Inferior parietal cortex (tissue), 1 donor: Measurements from ENCODE around the gene ERVMER34-1.

ENCODE experiments used
- DNase-seq: peaks from one replicate; pipeline ENCODE4 v3.0.0-alpha.2; 2016; ENCODE audit errors: extremely low spot score

The ERVMER34-1 gene

GRCh38 chr4:52750819-52751486 lies at the start of gene ERVMER34-1:
Gene ERVMER34-1, minus strand, starts transcription at chr4:52751425. Its CDS starts 5,905 bp downstream, at chr4:52745520.
- DNase-seq, result no peak

GRCh38 chr4:52799813-52800212 lies 48.6 kb upstream of the ERVMER34-1 start:
- no peak for DNase-seq

- no peak for DNase-seq
Measured at GRCh38 chr4:52795533-52795932, 44.3 kb upstream of the ERVMER34-1 start.

- DNase-seq, result no peak
Measured at GRCh38 chr4:52791936-52792335, 40.7 kb upstream of the ERVMER34-1 start.

- DNase-seq, result no peak
Measured at GRCh38 chr4:52789774-52790173, 38.5 kb upstream of the ERVMER34-1 start.

DNA sequence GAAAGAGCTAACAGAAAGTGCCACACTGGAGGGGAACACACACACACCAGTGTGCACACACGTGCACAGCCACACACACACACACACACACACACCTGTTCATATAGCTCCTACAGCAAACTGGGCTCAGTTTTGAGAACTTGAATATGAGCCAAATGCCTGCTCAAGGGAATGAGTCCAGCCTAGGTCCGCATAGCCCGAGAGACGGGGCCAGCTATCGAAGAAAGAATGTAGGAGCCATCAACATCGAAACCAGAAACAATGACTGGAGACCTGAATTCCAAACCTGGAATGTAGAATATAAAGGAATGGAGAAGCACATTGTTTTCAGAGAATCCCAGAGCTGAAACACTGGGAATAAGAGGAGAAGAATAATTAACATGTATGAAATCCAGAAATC lies 37.6 kb upstream of the ERVMER34-1 start:
- no peak for DNase-seq

- no peak for DNase-seq
Measured at GRCh38 chr4:52783069-52783468, 31.8 kb upstream of the ERVMER34-1 start.

GRCh38 chr4:52780617-52781354 lies 29.6 kb upstream of the ERVMER34-1 start:
- DNase-seq, result peak; percentile 25

- peak; percentile 24 for DNase-seq
Measured at GRCh38 chr4:52780206-52780605, 29.0 kb upstream of the ERVMER34-1 start.

GRCh38 chr4:52760256-52760655 lies 9.0 kb upstream of the ERVMER34-1 start:
- DNase-seq, result no peak

GRCh38 chr4:52755426-52755825 lies 4.2 kb upstream of the ERVMER34-1 start:
- peak; percentile 50 for DNase-seq

GRCh38 chr4:52752936-52753335 lies 1.7 kb upstream of the ERVMER34-1 start:
- DNase-seq, result no peak

- no peak for DNase-seq
Measured at GRCh38 chr4:52751487-52751911, 274 bp upstream of the ERVMER34-1 start.

DNA sequence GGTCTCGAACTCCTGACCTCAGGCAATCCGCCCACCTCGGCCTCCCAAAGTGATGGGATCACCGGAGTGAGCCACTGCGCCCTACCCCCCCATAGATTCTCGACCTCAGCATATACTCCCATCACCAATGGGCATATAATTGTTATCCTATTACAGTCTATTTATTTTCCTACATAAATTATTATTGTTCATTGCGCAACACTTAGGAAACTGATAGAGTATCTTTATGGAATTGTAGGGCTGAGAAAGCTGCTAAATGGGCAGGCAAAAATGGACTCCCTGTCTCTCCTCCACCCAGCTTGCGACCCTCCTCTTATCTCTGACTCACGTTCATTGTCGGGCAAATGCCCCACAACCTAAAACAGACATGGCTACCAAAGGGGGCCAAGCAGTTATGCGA lies 1.0 kb downstream of the ERVMER34-1 start:
- DNase-seq, result no peak

DNA sequence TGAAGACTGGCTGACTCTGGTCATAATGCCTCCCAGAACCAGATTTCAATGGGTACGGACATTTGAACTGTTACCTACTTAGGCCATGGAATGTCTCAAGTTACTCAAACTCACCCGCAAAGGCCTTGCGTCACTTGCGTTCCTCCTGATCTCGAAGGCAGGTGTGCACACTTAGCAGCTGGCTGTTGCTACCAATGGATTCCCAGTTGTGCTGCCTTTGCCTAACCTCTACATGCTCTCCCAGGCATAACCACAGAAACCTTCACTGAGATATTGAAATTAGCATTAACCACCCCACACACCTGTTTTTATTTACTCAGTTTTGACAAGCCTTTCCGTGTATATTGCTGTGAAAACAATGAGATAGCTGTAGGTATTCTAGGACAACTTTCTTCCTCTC lies 2.8 kb downstream of the ERVMER34-1 start:
- no peak for DNase-seq

DNA sequence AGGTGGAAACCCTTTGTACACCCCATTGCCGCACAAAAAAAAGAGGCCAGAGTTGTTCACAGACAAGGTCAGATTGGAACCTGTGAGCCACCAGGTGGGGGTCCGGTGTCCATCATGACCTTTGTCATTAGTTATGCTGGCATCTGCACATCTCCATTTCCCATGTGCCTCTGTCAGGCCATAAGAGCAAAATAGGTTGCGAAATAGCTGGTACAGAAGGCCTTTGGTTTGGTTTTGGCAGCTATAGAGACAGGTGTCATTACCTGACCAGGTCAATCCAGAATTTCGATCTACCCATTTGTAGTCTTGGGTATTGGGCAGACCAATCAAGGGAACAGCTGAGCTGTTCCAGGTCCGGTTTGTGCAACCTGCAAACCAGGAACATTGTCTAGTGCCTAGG lies 6.6 kb downstream of the ERVMER34-1 start:
- DNase-seq, result no peak

DNA sequence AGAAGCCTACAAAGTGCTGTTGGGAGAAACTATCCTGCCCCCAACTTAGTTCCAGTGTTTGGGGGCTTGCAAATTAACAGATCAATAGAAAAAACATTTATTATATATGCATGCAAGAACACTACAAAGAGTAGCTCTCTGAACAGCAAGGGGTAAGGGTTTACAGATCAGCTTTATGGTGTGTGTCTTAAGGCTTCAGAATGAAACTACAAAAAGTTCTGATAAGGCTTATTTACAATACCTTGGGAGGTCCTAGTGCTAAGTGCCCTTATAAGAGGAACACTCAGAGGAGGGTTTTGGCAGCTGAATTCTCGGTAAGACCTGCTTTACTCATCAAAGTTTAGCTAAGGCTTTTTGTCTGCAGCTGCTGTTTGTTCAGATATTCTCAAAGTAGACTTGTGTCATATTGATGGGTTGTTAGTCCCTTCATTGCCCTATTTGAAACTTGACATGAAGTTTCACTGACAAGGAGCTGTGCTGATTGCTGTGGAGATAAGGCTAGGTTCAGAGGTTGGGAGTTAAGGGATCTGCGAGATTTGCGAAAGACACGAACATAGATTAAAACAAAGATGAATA lies 7.7 kb downstream of the ERVMER34-1 start:
- DNase-seq, result no peak

GRCh38 chr4:52729586-52729985 lies 21.6 kb downstream of the ERVMER34-1 start:
- DNase-seq, result no peak

DNA sequence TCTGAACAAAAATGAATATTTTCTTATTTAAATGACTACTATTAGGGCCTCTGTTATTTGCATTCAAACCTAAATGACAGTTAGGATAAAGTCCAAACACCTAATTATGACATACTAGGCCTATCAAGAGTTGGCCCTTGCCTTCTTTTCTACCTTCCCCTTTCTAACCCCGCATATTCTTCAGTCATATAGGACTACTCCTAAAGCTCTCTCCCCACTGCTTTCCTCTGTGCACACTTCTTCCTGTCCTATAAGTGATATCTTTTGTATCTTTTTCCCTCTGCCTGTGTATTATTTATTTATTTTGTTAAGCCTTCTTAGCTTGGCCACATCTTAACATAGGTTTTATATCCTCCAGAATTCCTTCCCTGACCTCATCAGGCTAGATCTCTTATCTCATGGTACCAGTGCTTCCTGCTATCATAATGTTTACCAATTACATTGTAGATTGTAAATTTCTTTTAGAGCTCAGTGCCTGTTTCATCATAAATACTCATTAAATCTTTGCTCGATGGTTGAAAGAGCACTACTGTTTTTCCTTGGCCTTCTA lies 22.5 kb downstream of the ERVMER34-1 start:
- DNase-seq, result no peak

DNA sequence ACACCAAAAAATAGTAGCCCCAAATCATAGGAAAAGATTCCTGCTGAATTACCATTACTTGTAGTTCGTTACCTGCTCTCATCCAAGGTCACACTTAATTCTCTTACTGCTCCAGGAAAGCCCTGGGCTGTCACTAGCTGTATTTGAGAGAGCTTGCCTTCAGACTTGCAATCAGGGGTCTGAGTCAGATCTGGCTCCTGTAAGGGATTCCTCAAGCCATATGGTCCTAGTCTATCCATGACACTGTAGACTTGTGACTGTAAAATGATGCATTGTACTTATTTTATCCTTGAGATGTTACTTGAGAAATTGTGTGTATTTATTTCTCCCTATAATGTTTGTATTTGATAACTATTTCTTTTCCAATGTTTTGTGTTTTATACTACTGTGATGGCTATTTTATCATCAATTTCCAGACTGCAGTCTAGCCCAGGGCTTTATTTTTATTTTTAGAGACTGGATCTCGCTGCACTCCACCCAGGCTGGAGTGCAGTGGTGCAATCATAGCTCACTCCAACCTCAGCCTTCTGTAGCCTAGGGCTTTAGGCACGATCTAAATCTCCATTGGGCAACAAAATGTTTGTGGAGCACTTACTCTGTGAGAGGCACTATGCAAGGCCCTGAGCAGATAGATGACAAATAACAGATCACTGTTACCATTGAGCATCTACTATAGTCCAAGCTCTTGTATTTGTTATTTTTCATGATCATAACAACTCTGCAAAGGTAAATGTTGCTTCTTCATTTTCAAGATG lies 24.2 kb downstream of the ERVMER34-1 start:
- no peak for DNase-seq

- DNase-seq, result peak; percentile 89
Measured at GRCh38 chr4:52721968-52722815, 29.0 kb downstream of the ERVMER34-1 start.
